ENCODE measurements around the gene CAMK2G. TPM values are rescaled to one million over a fixed set of nuclear protein-coding genes. Genes with fewer than 3 reads are reported as not detected.

The CAMK2G gene
- total and polyA plus RNA-seq, 11 donors: 8.0 to 18.6 (median 14.5) TPM

- DNase-seq (no peak), ATAC-seq (no peak)
- 89 to 97% (median 94%) methylated on average over 9 of the region's 9 CpGs for WGBS, 4 donors
- H3K27me3 ChIP-seq: no peaks in the 10 kb centered on the region
- no peak overlapping the region for H3K4me3 ChIP-seq
- H3K9me3 ChIP-seq: no peaks in the 10 kb centered on the region
- TF ChIP-seq POLR2A (IDR thresholded peaks at IDR 0.05): no peak
- no peak for TF ChIP-seq CTCF (IDR thresholded peaks at IDR 0.05)
- intact Hi-C loops (cut with DNase I): loop anchor here in 2 of 10 donors (2.0 to 5.0 kb wide), 2 partner anchors 29 to 105 kb away; a partner anchor contains a TSS
- H3K27ac ChIP-seq: no peak overlapping the region
- peaks cover 0 to 2% (median 0%) of the 10 kb centered on the region in 9 donors for H3K36me3 ChIP-seq
- peaks cover 0 to 28% (median 12%) of the 10 kb centered on the region in 12 donors for H3K4me1 ChIP-seq
These were observed 3.3 kb upstream of the CAMK2G start for GRCh38 chr10:73877533-73878160.

- H3K27me3 ChIP-seq: no peaks in the 10 kb centered on the region
- no peaks in the 10 kb centered on the region for H3K9me3 ChIP-seq
- H3K36me3 ChIP-seq: peaks cover 0 to 3% (median 0%) of the 10 kb centered on the region in 9 donors
- no peak overlapping the region for H3K4me3 ChIP-seq
- peaks cover 0 to 35% (median 14%) of the 10 kb centered on the region in 12 donors for H3K4me1 ChIP-seq
- ATAC-seq (no peak), DNase-seq (no peak)
- no peak overlapping the region for H3K27ac ChIP-seq
- TF ChIP-seq CTCF (IDR thresholded peaks at IDR 0.05): no peak
- TF ChIP-seq POLR2A (IDR thresholded peaks at IDR 0.05): no peak
- intact Hi-C loops (cut with DNase I): loop anchor here in 1 of 10 donors (5.0 kb wide), 1 partner anchor 105 kb away; a partner anchor contains a TSS
- 85 to 90% (median 87%) methylated on average over 4 of the region's 4 CpGs for WGBS, 4 donors
These were observed 2.6 kb upstream of the CAMK2G start for GRCh38 chr10:73876971-73877370.

GRCh38 chr10:73876566-73876965 is 2.2 kb upstream of the CAMK2G start:
- DNase-seq: no peak
- no peak overlapping the region for H3K4me3 ChIP-seq
- no peak for ATAC-seq
- no peak for TF ChIP-seq POLR2A (IDR thresholded peaks at IDR 0.05)
- TF ChIP-seq CTCF (IDR thresholded peaks at IDR 0.05): no peak
- H3K36me3 ChIP-seq: peaks cover 0 to 4% (median 0%) of the 10 kb centered on the region in 9 donors
- no peaks in the 10 kb centered on the region for H3K9me3 ChIP-seq
- H3K27me3 ChIP-seq: no peaks in the 10 kb centered on the region
- peaks cover 0 to 37% (median 14%) of the 10 kb centered on the region in 12 donors for H3K4me1 ChIP-seq
- intact Hi-C loops (cut with DNase I): loop anchor here in 1 of 10 donors (5.0 kb wide), 1 partner anchor 104 kb away; a partner anchor contains a TSS
- H3K27ac ChIP-seq: no peak overlapping the region

GRCh38 chr10:73876157-73876556 is 1.8 kb upstream of the CAMK2G start:
- H3K4me1 ChIP-seq: peaks cover 0 to 37% (median 14%) of the 10 kb centered on the region in 12 donors
- intact Hi-C loops (cut with DNase I): loop anchor here in 1 of 10 donors (5.0 kb wide), 1 partner anchor 104 kb away; a partner anchor contains a TSS

More at GRCh38 chr10:73876157-73876556, 1.8 kb upstream of the CAMK2G start:
- no peaks in the 10 kb centered on the region for H3K27me3 ChIP-seq
- ATAC-seq (no peak), DNase-seq (no peak)
- no peak overlapping the region for H3K27ac ChIP-seq
- H3K9me3 ChIP-seq: no peaks in the 10 kb centered on the region
- no peak for TF ChIP-seq POLR2A (IDR thresholded peaks at IDR 0.05)
- TF ChIP-seq CTCF (IDR thresholded peaks at IDR 0.05): no peak
- peaks cover 0 to 6% (median 0%) of the 10 kb centered on the region in 9 donors for H3K36me3 ChIP-seq
- H3K4me3 ChIP-seq: no peak overlapping the region
- WGBS, 4 donors: 63 to 80% (median 72%) methylated on average over 3 to 4 of the region's 4 CpGs

Measured in heart left ventricle (tissue), 16 donors.